GM19238 (cell line): ENCODE results near the gene DBNDD2.

Source experiments
- DNase-seq: peaks from one replicate; pipeline ENCODE4 v3.0.0; 2011; ENCODE audit warnings: low spot score; ENCODE audit not compliant: insufficient read length

Gene DBNDD2

GRCh38 chr20:45378191-45378590 is 29.9 kb upstream of the DBNDD2 start, which contains the start of gene TP53TG5:
TP53TG5 (minus strand) TSS chr20:45378325; CDS start chr20:45378236, 89 bp downstream.
- DNase-seq = no peak

- DNase-seq = no peak
These were observed 20.8 kb upstream of the DBNDD2 start for GRCh38 chr20:45387274-45387673.

DNA sequence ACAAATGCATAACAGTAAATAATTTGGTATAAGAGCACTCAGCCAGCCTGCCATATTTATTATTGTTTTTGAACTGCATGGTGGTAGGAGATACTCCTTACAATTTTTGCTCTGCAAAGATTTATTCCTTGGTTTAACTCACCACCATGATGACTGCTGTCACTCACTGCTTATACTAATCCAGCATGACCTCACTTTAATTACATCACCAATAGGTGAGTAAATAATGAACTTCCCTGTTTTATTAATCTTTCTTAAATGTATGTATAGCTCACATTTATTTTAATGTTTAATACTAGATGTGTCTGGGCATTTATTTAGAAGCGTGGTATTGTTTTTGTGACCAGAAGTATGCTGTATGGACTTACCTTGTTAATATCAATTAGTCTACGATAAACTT is 17.2 kb upstream of the DBNDD2 start:
- DNase-seq = no peak

GRCh38 chr20:45391559-45391958 is 16.5 kb upstream of the DBNDD2 start:
- DNase-seq = no peak

GRCh38 chr20:45392733-45393132 is 15.4 kb upstream of the DBNDD2 start:
- DNase-seq = no peak

GRCh38 chr20:45394221-45395113 is 13.6 kb upstream of the DBNDD2 start:
- no peak for DNase-seq

GRCh38 chr20:45395114-45395415 is 13.0 kb upstream of the DBNDD2 start:
- DNase-seq = no peak

GRCh38 chr20:45399018-45399417 is 9.1 kb upstream of the DBNDD2 start:
- DNase-seq = no peak

- DNase-seq = no peak
These were observed 7.6 kb upstream of the DBNDD2 start for GRCh38 chr20:45400346-45401031.

- no peak for DNase-seq
These were observed 5.1 kb upstream of the DBNDD2 start for GRCh38 chr20:45402946-45403345.

GRCh38 chr20:45404438-45404837 is 3.7 kb upstream of the DBNDD2 start:
- DNase-seq = no peak

- peak; percentile 8 for DNase-seq
These were observed 2.4 kb upstream of the DBNDD2 start for GRCh38 chr20:45405571-45406259.

- peak; percentile 11 for DNase-seq
These were observed 1.6 kb upstream of the DBNDD2 start for GRCh38 chr20:45406260-45407066.

DNA sequence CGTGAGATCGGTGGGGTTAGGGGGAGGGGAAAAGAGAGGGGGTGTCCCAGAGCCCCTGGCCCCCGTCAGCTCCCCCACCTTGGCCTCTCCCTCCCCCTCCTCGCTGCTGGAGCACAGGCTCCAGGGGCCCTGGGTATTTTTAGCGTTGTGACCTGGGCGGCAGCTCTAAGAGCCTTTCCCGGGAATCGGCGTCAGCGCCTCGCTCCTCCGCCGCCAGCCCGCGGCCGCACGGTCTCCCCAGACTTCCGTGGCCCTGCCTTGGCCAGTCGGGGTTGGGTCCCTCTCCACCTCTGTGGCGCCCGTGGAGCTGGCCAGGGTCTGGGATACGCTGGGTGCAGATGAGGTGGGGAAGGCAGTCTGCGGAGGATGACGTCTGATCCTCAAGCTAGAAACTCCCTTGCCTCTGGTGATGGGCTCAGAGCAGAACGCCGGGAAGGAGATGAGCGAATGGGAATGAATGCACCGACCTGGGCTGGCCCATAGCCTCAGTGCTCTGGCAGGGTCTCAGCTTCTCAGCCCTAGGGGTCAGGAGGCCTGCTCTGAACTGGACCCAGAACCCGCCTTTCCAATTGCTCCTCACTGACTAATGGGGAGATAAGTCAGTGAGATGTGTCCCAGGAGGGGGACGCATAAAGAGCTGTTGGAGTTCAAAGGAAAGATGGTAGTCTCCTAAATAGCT is 883 bp upstream of the DBNDD2 start:
- no peak for DNase-seq

GRCh38 chr20:45408646-45409213 is 641 bp downstream of the DBNDD2 start:
- no peak for DNase-seq

- no peak for DNase-seq
These were observed 1.6 kb downstream of the DBNDD2 start for GRCh38 chr20:45409521-45410272.

- no peak for DNase-seq
These were observed 2.8 kb downstream of the DBNDD2 start for GRCh38 chr20:45410887-45411286.

GRCh38 chr20:45412653-45413052 is 4.6 kb downstream of the DBNDD2 start:
- DNase-seq = no peak

DNA sequence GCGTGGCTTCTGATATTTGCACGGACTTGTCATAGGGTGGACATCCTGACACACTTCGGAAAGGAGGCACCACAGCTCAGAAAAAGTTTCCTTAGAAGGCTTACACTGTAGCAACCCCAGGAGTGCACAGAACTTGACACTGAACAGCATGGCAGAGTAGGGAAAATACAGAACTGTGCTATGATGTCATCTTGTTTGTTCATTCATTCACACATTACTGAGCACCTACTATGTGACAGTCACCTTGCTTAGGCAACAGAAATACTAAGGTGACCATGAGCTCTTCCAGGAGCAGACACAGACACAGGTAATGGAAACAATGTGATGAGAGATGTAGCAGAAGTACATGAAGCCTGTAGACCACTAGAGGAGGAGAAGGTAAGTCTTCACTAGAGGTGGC is 5.4 kb downstream of the DBNDD2 start:
- no peak for DNase-seq
